Aorta (tissue), 5 donors: Measurements from ENCODE around the gene PLD1. TPM values are rescaled to one million over a fixed set of nuclear protein-coding genes. Genes with fewer than 3 reads are reported as not detected.
A peak's percentile ranks its signal among the peaks of the same experiment; 100 is the strongest.

Experiments
- ATAC-seq: fragments of 200-7000 bp; cut with Tn5 transposase; one replicate; pipeline ENCODE4 v1.9.1; 2022; ENCODE audit warnings: moderate library complexity; ENCODE audit not compliant: low FRiP score
- DNase-seq, 2 donors: peaks; one replicate each; pipeline ENCODE4 v3.0.0-alpha.2; 2020
- H3K27ac ChIP-seq, 2 donors: one replicate each; pipeline ENCODE4 v1.5.1; 2013; ENCODE audit warnings: low read length in 2 of 2, mild to moderate bottlenecking in 2 of 2, moderate library complexity in 2 of 2, control low read depth in 1 of 2, inconsistent platforms in 1 of 2, low read depth in 1 of 2
- H3K27me3 ChIP-seq, 2 donors: one replicate each; pipeline ENCODE4 v1.6.1; 2013; ENCODE audit warnings: control low read depth in 1 of 2, low read length in 1 of 2, mild to moderate bottlenecking in 1 of 2, moderate library complexity in 1 of 2; ENCODE audit not compliant: insufficient read depth in 2 of 2, control insufficient read depth in 1 of 2
- H3K36me3 ChIP-seq, 2 donors: one replicate each; pipeline ENCODE4 v1.6.1; 2013; ENCODE audit warnings: control low read depth in 1 of 2, low read length in 1 of 2, mild to moderate bottlenecking in 1 of 2; ENCODE audit not compliant: insufficient read depth in 2 of 2, control insufficient read depth in 1 of 2
- H3K4me1 ChIP-seq, 2 donors: one replicate each; pipeline ENCODE4 v1.6.1; 2013; ENCODE audit warnings: low read length in 2 of 2, control low read depth in 1 of 2, mild to moderate bottlenecking in 1 of 2, moderate library complexity in 1 of 2; ENCODE audit not compliant: insufficient read depth in 2 of 2, control insufficient read depth in 1 of 2
- H3K4me3 ChIP-seq, 2 donors: one replicate each; pipeline ENCODE4 v1.5.1; 2013; ENCODE audit warnings: low read length in 2 of 2, control low read depth in 1 of 2, mild to moderate bottlenecking in 1 of 2
- H3K9me3 ChIP-seq: one replicate; pipeline ENCODE4 v1.6.1; 2013; ENCODE audit warnings: mild to moderate bottlenecking, low read length; ENCODE audit not compliant: control insufficient read depth
- WGBS, 2 donors: extraction: QIAGEN DNeasy Blood & Tissue Kit; methylation state at CpG; one replicate each; pipeline ENCODE4 v1.1.7; 2013; 5-methylcytosine and 5-hydroxymethylcytosine counted together
- intact Hi-C, 2 donors: fragments of 100-400 bp; cut with DNase I; formaldehyde crosslinking; loops; one replicate each; pipeline versions ENCODE4 v1.14.2 to v1.15.0; 2022
- polyA plus RNA-seq, 2 donors: library from polyadenylated mRNA; stranded (reverse); fragments of 200-250 nt; gene quantifications; one replicate each; pipeline ENCODE4 v1.2.3, GENCODE V29; 2013
- total RNA-seq, 2 donors: library from RNA; stranded (reverse); fragmentation: NEBNext Ultra II Directional; extraction: Animal tissue kit (Norgen Biotek cat#: 25700); gene quantifications; one replicate each; pipeline ENCODE4 v1.2.1, GENCODE V29; 2021
- donor health status: healthy with polysubstance abuse.
- donor health status: Bipolar disorder and iron deficiency.
- donor health status: DM: no; HTN: no; CAD: no.
- donor health status: DM: no; HTN: no; CAD: no.
- donor health status: DM: yes; HTN: yes; CAD: no.

PLD1 gene
- total and polyA plus RNA-seq, 4 donors = 19.1 to 41.3 (median 25.6) TPM

DNA sequence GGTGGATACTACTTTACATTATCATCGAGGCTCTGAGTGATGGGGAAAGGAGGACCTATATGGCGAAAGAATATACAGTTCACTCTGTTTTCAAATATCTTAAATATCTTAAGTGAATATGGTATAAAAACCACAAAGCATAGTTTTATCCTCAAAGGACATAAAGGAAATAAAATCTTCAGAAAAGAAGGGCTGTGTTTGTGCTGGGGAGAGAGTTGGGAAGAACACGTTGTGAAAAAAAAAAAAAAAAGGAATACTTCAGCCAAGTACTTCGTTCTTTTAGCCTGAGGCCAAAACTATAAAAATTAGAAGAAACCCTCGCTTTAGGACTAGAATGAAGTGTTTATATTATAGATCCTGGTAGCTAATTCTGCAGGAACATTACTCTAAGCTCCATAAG lies 22.7 kb upstream of the PLD1 start:
- Histone ChIP-seq H3K27me3 (no peaks in the 10 kb centered on the region), H3K4me3 (no peak overlapping the region), H3K4me1 (no peaks in the 10 kb centered on the region), H3K27ac (no peak overlapping the region), H3K36me3 (no peaks in the 10 kb centered on the region), H3K9me3 (no peaks in the 10 kb centered on the region)
- ATAC-seq (no peak), DNase-seq (no peak)
- intact Hi-C loops = loop anchor here in 1 of 2 donors (10.0 kb wide), 1 partner anchor 202 kb away; the partner anchor contains the start of gene FNDC3B
- WGBS, 2 donors = 40% methylated on average over 5 of the region's 5 CpGs

DNA sequence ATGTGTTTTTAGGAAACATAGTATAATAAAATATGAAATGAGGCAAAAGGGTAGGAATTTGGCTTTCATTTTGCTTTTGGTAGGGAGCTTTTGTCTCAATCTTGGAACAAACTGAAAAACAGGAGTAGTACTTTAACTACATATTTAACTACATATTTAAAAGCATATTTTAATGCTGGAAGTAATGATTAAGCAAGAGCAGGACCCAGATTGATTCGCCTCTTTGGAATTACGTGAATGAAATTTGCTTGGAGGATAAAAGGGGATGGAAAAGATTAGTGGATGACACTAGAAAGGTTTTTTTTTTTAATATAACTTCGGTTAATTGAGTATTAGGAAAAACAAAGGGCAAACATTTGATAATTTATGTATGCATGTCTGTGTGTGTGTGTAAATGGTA lies 21.7 kb upstream of the PLD1 start:
- DNase-seq (no peak), ATAC-seq (no peak)
- no peak overlapping the region for H3K27ac ChIP-seq
- H3K4me1 ChIP-seq = no peaks in the 10 kb centered on the region
- intact Hi-C loops = loop anchor here in 1 of 2 donors (10.0 kb wide), 1 partner anchor 203 kb away; the partner anchor contains the start of gene FNDC3B
- 73 to 81% methylated on average over 3 of the region's 3 CpGs for WGBS, 2 donors
- no peaks in the 10 kb centered on the region for H3K27me3 ChIP-seq
- H3K36me3 ChIP-seq = no peaks in the 10 kb centered on the region
- no peak overlapping the region for H3K4me3 ChIP-seq
- H3K9me3 ChIP-seq = no peaks in the 10 kb centered on the region

DNA sequence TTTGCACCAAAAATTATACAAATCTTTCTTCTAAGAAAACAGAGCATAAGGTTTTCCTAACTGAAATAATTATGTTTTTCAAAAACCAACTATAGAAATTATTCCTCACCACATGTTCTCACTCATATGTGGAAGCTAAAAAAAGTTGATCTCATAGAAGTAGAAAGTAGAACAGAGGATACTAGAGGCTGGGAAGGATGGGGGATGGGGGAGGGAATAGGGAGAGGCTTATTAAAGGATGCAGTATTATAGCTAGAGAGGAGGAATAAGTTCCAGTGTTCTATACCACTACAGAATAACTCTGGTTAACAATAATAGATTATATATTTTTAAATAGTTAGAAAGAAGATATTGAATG lies 20.2 kb upstream of the PLD1 start:
- intact Hi-C loops = loop anchor here in 1 of 2 donors (10.0 kb wide), 1 partner anchor 204 kb away; the partner anchor contains the start of gene FNDC3B
- H3K27me3 ChIP-seq = no peaks in the 10 kb centered on the region
- H3K36me3 ChIP-seq = no peaks in the 10 kb centered on the region
- H3K27ac ChIP-seq = no peak overlapping the region
- ATAC-seq = no peak
- no peak for DNase-seq
- H3K4me3 ChIP-seq = no peak overlapping the region
- H3K4me1 ChIP-seq = no peaks in the 10 kb centered on the region
- H3K9me3 ChIP-seq = no peaks in the 10 kb centered on the region

DNA sequence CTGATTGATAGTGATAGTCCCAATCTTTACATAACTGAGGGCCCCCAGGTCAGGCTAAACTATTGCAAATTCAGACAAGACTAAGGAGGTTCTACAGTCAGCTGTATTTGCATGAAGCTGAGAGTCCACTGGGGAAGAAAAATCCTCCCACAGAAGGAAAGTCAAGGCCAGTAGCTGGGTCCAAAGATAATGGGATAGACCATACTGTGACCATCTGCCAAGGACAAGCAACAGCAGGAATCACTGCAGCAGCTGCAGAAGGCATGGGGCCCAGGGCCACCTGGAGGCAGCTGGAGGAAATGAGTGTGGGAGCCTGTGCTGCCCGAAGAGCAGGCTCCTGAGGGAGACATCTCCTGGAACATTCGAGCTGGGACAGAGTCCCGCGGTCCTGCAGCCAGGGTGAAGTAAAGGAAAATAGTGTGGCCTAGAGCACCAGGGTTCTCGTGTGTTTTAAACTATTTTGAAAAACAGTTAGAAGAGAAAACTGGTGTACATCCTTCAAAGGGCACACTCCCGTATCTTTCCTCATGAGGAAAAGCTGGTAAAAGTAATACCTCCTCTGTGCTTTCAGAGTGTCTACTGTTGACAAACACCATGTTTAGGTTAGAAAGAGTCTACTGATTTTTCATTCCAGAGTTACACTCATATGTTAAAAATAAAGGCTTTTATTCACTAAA lies 19.7 kb upstream of the PLD1 start:
- Histone ChIP-seq H3K27ac (no peak overlapping the region), H3K4me3 (no peak overlapping the region), H3K4me1 (no peaks in the 10 kb centered on the region), H3K36me3 (no peaks in the 10 kb centered on the region), H3K9me3 (no peaks in the 10 kb centered on the region), H3K27me3 (no peaks in the 10 kb centered on the region)
- DNase-seq (peak; percentile 81 to 84), ATAC-seq (peak; percentile 91)
- intact Hi-C loops = loop anchor here in 1 of 2 donors (10.0 kb wide), 1 partner anchor 205 kb away; the partner anchor contains the start of gene FNDC3B
- 4 to 5% methylated on average over 6 of the region's 6 CpGs for WGBS, 2 donors

DNA sequence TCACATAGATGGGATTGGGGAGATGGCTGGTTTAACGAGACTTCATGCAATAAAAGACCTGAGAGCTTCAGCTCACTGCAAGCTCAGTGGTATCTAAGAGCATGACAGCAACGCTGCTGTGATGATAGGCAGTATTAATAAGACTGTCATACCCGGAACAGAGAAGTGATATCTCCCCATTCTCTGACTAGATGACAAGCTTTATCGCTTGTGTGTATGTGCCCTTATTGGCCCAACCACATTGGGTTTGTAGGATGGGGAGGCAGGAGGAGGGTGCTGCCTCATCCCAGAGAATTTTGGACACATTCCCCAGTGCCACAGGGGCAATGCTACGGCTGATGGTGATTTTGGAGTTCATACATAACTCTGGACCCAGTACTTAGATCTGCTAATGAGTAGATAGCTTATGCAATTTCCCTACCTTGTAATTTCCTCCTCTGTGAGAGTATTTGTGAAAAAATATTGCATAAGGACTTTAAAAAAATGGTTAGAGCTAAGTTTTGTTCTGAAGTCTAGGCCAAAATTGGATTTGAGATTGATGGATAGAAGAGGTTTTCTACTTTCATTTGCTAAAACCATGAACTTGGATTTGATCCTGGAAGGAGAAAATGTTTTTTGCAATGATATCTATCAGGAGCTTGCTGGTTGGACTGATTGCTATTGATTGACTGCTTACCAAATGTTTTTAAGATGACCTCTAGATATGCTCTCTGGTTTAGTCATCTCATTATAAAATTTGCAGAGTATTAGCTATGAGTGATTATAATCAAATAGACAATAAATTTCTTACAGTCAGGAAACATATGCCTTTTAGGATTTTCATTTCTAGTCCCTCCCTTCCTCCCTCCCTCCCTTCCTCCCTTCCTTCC lies 18.9 kb upstream of the PLD1 start:
- Histone ChIP-seq H3K9me3 (no peaks in the 10 kb centered on the region), H3K4me3 (no peak overlapping the region), H3K27me3 (no peaks in the 10 kb centered on the region), H3K27ac (no peak overlapping the region), H3K4me1 (no peaks in the 10 kb centered on the region), H3K36me3 (no peaks in the 10 kb centered on the region)
- WGBS, 2 donors = 80 to 82% methylated on average over 5 of the region's 5 CpGs
- ATAC-seq (peak; percentile 56), DNase-seq (no peak)
- intact Hi-C loops = no loop called here

DNA sequence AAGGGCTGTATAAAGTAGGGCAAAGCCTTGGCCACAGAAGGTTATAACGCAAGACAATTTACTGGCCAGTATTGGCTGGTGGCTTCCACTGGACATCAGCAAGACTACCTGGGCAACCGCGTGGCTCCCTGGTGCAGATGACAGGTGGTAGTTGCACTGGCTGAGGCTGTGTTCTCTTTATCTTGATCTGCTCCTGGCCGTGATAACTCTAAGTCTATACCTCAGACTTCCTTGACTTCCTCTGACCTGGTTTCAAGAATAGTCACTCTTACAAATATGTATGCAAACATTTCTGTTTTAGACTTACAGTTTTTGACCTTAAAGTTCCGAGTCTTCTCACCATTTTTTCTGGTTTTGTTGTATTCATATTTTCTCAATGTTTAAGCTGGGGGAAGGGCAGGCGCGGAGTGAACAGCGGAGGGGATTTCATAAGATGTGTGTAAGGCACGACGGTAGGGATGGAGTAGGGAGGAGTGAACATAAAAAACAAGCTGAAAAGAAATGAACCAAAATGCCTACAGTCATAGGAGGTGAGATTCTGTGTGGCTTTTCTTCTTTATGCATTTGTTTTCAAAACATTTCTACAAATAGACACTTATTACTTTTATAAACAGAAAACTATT lies 17.7 kb upstream of the PLD1 start:
- H3K4me1 ChIP-seq = no peaks in the 10 kb centered on the region
- H3K4me3 ChIP-seq = no peak overlapping the region
- WGBS, 2 donors = 86 to 91% methylated on average over 10 of the region's 10 CpGs
- no peaks in the 10 kb centered on the region for H3K36me3 ChIP-seq
- H3K27ac ChIP-seq = no peak overlapping the region
- no peaks in the 10 kb centered on the region for H3K27me3 ChIP-seq
- no peak for ATAC-seq
- no peak for DNase-seq
- intact Hi-C loops = no loop called here
- no peaks in the 10 kb centered on the region for H3K9me3 ChIP-seq

DNA sequence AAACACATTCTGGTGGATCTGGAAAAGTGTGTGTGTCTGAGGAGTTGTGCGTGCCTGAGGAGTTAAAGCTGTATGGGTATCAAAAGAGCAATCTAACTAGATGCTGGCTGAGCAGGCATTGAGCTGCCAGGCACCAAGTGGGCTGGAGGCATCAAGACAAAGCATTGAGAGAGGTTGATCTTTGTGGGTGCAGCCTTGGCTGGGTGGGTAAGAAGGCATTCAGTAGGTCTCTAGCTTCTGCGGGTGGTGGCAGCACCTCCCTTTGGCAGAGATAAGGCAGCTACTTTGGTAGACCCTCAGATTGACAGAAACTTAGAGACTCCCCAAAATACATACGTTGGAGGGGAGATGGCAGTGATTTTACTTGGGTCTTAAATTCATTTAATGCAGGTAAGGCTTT lies 17.1 kb upstream of the PLD1 start:
- ATAC-seq (no peak), DNase-seq (no peak)
- H3K36me3 ChIP-seq = no peaks in the 10 kb centered on the region
- no peak overlapping the region for H3K4me3 ChIP-seq
- no peak overlapping the region for H3K27ac ChIP-seq
- no peaks in the 10 kb centered on the region for H3K4me1 ChIP-seq
- no peaks in the 10 kb centered on the region for H3K9me3 ChIP-seq
- intact Hi-C loops = no loop called here
- WGBS, 2 donors = 96 to 98% methylated on average over 3 of the region's 3 CpGs
- H3K27me3 ChIP-seq = no peaks in the 10 kb centered on the region

DNA sequence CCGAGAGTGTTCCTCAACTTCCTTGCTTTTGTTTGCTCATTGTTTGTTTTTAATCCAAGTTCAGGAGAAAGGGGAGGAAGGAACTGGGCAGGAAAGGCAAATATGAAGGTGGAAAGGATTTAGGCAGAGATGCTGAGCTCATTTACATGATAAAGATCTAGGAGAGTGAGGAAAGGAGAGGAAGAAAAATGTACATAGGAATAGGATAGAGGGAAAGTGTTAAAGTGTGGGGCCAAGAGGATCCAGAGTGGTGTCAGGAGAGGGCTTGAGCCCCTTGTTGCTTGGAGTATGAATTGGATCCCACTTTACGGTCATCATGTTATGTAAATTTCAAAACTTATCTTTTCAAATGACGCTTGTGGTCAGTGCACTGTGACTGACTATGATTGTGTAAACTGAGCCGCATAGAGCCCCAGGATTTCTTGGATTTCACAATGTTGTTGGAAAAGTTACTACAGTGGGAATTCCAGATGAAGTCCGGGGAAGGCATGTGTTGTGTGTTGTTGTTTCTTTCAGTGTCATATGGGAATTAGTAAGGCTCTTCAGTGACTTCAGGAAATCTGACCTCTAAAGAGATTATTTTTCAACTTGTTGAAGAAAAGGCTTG lies 15.0 kb upstream of the PLD1 start:
- Histone ChIP-seq H3K27ac (no peak overlapping the region), H3K36me3 (no peaks in the 10 kb centered on the region), H3K9me3 (no peaks in the 10 kb centered on the region), H3K4me1 (no peaks in the 10 kb centered on the region), H3K4me3 (no peak overlapping the region), H3K27me3 (no peaks in the 10 kb centered on the region)
- DNase-seq (no peak), ATAC-seq (peak; percentile 73)
- 80% methylated on average over 5 of the region's 5 CpGs for WGBS, 2 donors
- intact Hi-C loops = no loop called here
